Measurements from ENCODE around the gene LRRK2. TPM values are rescaled to one million over a fixed set of nuclear protein-coding genes. Genes with fewer than 3 reads are reported as not detected.

LRRK2 gene
- total RNA-seq, 1 experiment from 2014 or later = 0.26 TPM

- H4K20me1 ChIP-seq (ENCODE audit: insufficient read depth) = no peaks in the 10 kb centered on the region
- no peak for TF ChIP-seq EZH2 (IDR thresholded peaks at IDR 0.05; ENCODE audit: low read depth)
- no peak for TF ChIP-seq CTCF (conservative IDR thresholded peaks at IDR 0.05)
- H3K4me2 ChIP-seq = no peak overlapping the region
- H3K27me3 ChIP-seq (ENCODE audit: insufficient read depth, low read depth) = no peaks in the 10 kb centered on the region
- DNase-seq = no peak
- H2AFZ ChIP-seq = no peak overlapping the region
- BruUV-seq (replicated peaks) = no TSS peak
- H3K79me2 ChIP-seq (ENCODE audit: low read depth) = no peaks in the 10 kb centered on the region
- no peak overlapping the region for H3K4me3 ChIP-seq
- no peaks in the 10 kb centered on the region for H3F3A ChIP-seq (ENCODE audit: insufficient read depth, low read depth)
- no peaks in the 10 kb centered on the region for H3K9me3 ChIP-seq (ENCODE audit: insufficient read depth, low read depth)
- no peaks in the 10 kb centered on the region for H3K4me1 ChIP-seq (replicated peaks; ENCODE audit: insufficient read depth)
- CTCF ChIA-PET = no interaction called here
- intact Hi-C loops (cut with micrococcal nuclease; ENCODE audit: unreplicated experiment) = no loop called here
- POLR2A ChIA-PET (ENCODE audit: unreplicated experiment) = no interaction called here
- H3K9me2 ChIP-seq (ENCODE audit: insufficient read depth) = no peaks in the 10 kb centered on the region
- no peak overlapping the region for H3K27ac ChIP-seq
- H3K36me3 ChIP-seq (ENCODE audit: low read depth) = no peaks in the 10 kb centered on the region
Measured at GRCh38 chr12:40315375-40315774, 90.6 kb downstream of the LRRK2 start.

GRCh38 chr12:40324261-40324660, 99.5 kb downstream of the LRRK2 start:
- peaks cover 5% of the 10 kb centered on the region; the same call in 1 of the 2 replicates for H3K4me1 ChIP-seq (replicated peaks; ENCODE audit: insufficient read depth)
- ChIA-PET POLR2A (ENCODE audit: unreplicated experiment) (no interaction called here), CTCF (interaction anchor here (0.6 kb wide), 1 partner anchor 244 kb away, joined by 3 read pairs; no protein-coding TSS in a partner anchor)
- no peaks in the 10 kb centered on the region for H3F3A ChIP-seq (ENCODE audit: insufficient read depth, low read depth)
- no peak for DNase-seq
- no peak overlapping the region for H2AFZ ChIP-seq
- H3K79me2 ChIP-seq (ENCODE audit: low read depth) = no peaks in the 10 kb centered on the region
- no peaks in the 10 kb centered on the region for H4K20me1 ChIP-seq (ENCODE audit: insufficient read depth)
- no peak for TF ChIP-seq CTCF (conservative IDR thresholded peaks at IDR 0.05)
- no peak for TF ChIP-seq EZH2 (IDR thresholded peaks at IDR 0.05; ENCODE audit: low read depth)
- no peaks in the 10 kb centered on the region for H3K9me3 ChIP-seq (ENCODE audit: insufficient read depth, low read depth)
- H3K4me2 ChIP-seq = no peak overlapping the region
- H3K4me3 ChIP-seq = no peak overlapping the region
- H3K27me3 ChIP-seq (ENCODE audit: insufficient read depth, low read depth) = no peaks in the 10 kb centered on the region
- H3K36me3 ChIP-seq (ENCODE audit: low read depth) = no peaks in the 10 kb centered on the region
- no peak overlapping the region for H3K27ac ChIP-seq
- H3K9me2 ChIP-seq (ENCODE audit: insufficient read depth) = no peaks in the 10 kb centered on the region
- intact Hi-C loops (cut with micrococcal nuclease; ENCODE audit: unreplicated experiment) = no loop called here
- BruUV-seq (replicated peaks) = no TSS peak

- H3K9me2 ChIP-seq (ENCODE audit: insufficient read depth) = no peaks in the 10 kb centered on the region
- no peaks in the 10 kb centered on the region for H3K36me3 ChIP-seq (ENCODE audit: low read depth)
- no peaks in the 10 kb centered on the region for H3F3A ChIP-seq (ENCODE audit: insufficient read depth, low read depth)
- H3K4me1 ChIP-seq (replicated peaks; ENCODE audit: insufficient read depth) = peaks cover 5% of the 10 kb centered on the region; the same call in 1 of the 2 replicates
- peak; percentile 71 for TF ChIP-seq CTCF (conservative IDR thresholded peaks at IDR 0.05)
- no peak for TF ChIP-seq EZH2 (IDR thresholded peaks at IDR 0.05; ENCODE audit: low read depth)
- peak overlapping the region; percentile 80 for H3K4me2 ChIP-seq
- H2AFZ ChIP-seq = peak overlapping the region; percentile 99
- H3K27ac ChIP-seq = peak overlapping the region; percentile 33
- CTCF ChIA-PET = interaction anchor here (0.6 to 0.7 kb wide), 2 partner anchors 18 to 1420 kb away, joined by 3 to 11 read pairs; partner anchors contain the start of gene CPNE8
- H3K79me2 ChIP-seq (ENCODE audit: low read depth) = no peaks in the 10 kb centered on the region
- 0 out of 2 replicates have a peak, but pooled peaks cover 7% of the 10 kb centered on the region for H3K9me3 ChIP-seq (ENCODE audit: insufficient read depth, low read depth)
- intact Hi-C loops (cut with micrococcal nuclease; ENCODE audit: unreplicated experiment) = loop anchor here (5.0 kb wide), 1 partner anchor 597 kb away; no protein-coding TSS in a partner anchor
- POLR2A ChIA-PET (ENCODE audit: unreplicated experiment) = no interaction called here
- peak overlapping the region; percentile 57; the same call in 1 of the 2 replicates for H3K4me3 ChIP-seq
- BruUV-seq (replicated peaks) = no TSS peak
- DNase-seq = peak; percentile 4 to 68
- H3K27me3 ChIP-seq (ENCODE audit: insufficient read depth, low read depth) = no peaks in the 10 kb centered on the region
- no peaks in the 10 kb centered on the region for H4K20me1 ChIP-seq (ENCODE audit: insufficient read depth)
Measured at GRCh38 chr12:40325349-40325960, 100.7 kb downstream of the LRRK2 start.
